PFSK-1 (cell line): ENCODE data around the gene UVRAG.

Source experiments
- FOXP2 ChIP-seq: optimal IDR thresholded peaks from 2 replicates; pipeline ENCODE3; 2011; ENCODE audit warnings: borderline replicate concordance, control low read depth, inconsistent platforms; ENCODE audit not compliant: insufficient read depth; ENCODE audit errors: extremely low read length, extremely low read depth
- POLR2AphosphoS5 ChIP-seq: IDR thresholded peaks from 2 replicates; pipeline ENCODE4 v1.6.1; 2012; ENCODE audit warnings: low read depth, mild to moderate bottlenecking, control low read depth, low read length, moderate library complexity
- SIN3A ChIP-seq: IDR thresholded peaks from 2 replicates; pipeline ENCODE4 v1.6.1; 2012; ENCODE audit warnings: mild to moderate bottlenecking, low read length, moderate library complexity, borderline replicate concordance; ENCODE audit not compliant: insufficient read depth
- TAF1 ChIP-seq: IDR thresholded peaks from 2 replicates; pipeline ENCODE4 v1.6.1; 2012; ENCODE audit warnings: low read length, control low read depth, borderline replicate concordance; ENCODE audit not compliant: insufficient read depth
- TF ChIP-seq, protein P1 (sequence below), 2 experiments: IDR thresholded peaks; 2 replicates each; pipeline versions ENCODE4 v1.6.1 to v1.8.0; 2011 to 2012; ENCODE audit warnings: low read depth in 2 of 2, low read length in 2 of 2, control low read depth in 1 of 2, inconsistent platforms in 1 of 2, mild to moderate bottlenecking in 1 of 2, moderate library complexity in 1 of 2; ENCODE audit not compliant: insufficient read depth in 1 of 2

UVRAG gene

GRCh38 chr11:75903276-75903675 is 88.3 kb downstream of the UVRAG start:
- TF ChIP-seq TAF1 = no peak

DNA sequence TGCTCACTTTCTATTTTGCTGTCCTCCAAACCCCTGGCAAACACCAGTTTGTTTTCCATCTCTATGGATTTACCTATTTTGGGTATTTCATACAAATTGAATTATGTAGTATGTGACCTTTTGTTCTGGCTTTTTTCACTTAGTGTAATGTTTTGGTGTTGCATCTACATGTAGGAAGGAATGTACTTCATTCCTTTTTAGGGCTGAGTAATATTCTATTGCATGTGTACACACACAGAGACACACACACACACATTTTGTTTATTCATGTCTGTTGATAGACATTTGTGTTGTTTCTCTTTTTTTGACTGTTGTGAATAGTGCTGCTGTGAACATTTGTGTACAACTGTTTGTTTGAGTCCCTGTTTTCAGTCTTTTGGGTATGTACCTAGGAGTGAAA is 90.4 kb downstream of the UVRAG start:
- TF ChIP-seq, protein P1, sequence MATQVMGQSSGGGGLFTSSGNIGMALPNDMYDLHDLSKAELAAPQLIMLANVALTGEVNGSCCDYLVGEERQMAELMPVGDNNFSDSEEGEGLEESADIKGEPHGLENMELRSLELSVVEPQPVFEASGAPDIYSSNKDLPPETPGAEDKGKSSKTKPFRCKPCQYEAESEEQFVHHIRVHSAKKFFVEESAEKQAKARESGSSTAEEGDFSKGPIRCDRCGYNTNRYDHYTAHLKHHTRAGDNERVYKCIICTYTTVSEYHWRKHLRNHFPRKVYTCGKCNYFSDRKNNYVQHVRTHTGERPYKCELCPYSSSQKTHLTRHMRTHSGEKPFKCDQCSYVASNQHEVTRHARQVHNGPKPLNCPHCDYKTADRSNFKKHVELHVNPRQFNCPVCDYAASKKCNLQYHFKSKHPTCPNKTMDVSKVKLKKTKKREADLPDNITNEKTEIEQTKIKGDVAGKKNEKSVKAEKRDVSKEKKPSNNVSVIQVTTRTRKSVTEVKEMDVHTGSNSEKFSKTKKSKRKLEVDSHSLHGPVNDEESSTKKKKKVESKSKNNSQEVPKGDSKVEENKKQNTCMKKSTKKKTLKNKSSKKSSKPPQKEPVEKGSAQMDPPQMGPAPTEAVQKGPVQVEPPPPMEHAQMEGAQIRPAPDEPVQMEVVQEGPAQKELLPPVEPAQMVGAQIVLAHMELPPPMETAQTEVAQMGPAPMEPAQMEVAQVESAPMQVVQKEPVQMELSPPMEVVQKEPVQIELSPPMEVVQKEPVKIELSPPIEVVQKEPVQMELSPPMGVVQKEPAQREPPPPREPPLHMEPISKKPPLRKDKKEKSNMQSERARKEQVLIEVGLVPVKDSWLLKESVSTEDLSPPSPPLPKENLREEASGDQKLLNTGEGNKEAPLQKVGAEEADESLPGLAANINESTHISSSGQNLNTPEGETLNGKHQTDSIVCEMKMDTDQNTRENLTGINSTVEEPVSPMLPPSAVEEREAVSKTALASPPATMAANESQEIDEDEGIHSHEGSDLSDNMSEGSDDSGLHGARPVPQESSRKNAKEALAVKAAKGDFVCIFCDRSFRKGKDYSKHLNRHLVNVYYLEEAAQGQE (IDR thresholded peaks at IDR 0.05; ENCODE audit: insufficient read depth in 1 of 2, low read depth in 2 of 2, low read length in 2 of 2) = no peak
- TF ChIP-seq SIN3A = no peak
- TF ChIP-seq FOXP2 = no peak
- TF ChIP-seq POLR2AphosphoS5 = no peak
- no peak for TF ChIP-seq TAF1

- TF ChIP-seq TAF1 (no peak), FOXP2 (no peak), SIN3A (no peak), POLR2AphosphoS5 (no peak)
- TF ChIP-seq, protein P1 (IDR thresholded peaks at IDR 0.05; ENCODE audit: insufficient read depth in 1 of 2, low read depth in 2 of 2, low read length in 2 of 2) = no peak
These were observed 93.0 kb downstream of the UVRAG start for GRCh38 chr11:75907906-75908527.

- TF ChIP-seq TAF1 = no peak
- TF ChIP-seq SIN3A = no peak
- TF ChIP-seq, protein P1 (IDR thresholded peaks at IDR 0.05; ENCODE audit: insufficient read depth in 1 of 2, low read depth in 2 of 2, low read length in 2 of 2) = no peak
- no peak for TF ChIP-seq FOXP2
- TF ChIP-seq POLR2AphosphoS5 = no peak
These were observed 95.6 kb downstream of the UVRAG start for GRCh38 chr11:75910426-75911145.

- TF ChIP-seq FOXP2 = no peak
- TF ChIP-seq TAF1 = no peak
- TF ChIP-seq SIN3A = no peak
- TF ChIP-seq, protein P1 (IDR thresholded peaks at IDR 0.05; ENCODE audit: insufficient read depth in 1 of 2, low read depth in 2 of 2, low read length in 2 of 2) = no peak
- no peak for TF ChIP-seq POLR2AphosphoS5
These were observed 96.4 kb downstream of the UVRAG start for GRCh38 chr11:75911459-75911858.
